ENCODE measurements around the gene EIF4G3. TPM values are rescaled to one million over a fixed set of nuclear protein-coding genes. Genes with fewer than 3 reads are reported as not detected.

The EIF4G3 gene
- total and polyA plus RNA-seq, 9 of the 15 experiments (the other 6 are each of a cell fraction or from before 2014, with no cell fraction given): 6.7 to 40.5 (median 32.1) TPM

DNA sequence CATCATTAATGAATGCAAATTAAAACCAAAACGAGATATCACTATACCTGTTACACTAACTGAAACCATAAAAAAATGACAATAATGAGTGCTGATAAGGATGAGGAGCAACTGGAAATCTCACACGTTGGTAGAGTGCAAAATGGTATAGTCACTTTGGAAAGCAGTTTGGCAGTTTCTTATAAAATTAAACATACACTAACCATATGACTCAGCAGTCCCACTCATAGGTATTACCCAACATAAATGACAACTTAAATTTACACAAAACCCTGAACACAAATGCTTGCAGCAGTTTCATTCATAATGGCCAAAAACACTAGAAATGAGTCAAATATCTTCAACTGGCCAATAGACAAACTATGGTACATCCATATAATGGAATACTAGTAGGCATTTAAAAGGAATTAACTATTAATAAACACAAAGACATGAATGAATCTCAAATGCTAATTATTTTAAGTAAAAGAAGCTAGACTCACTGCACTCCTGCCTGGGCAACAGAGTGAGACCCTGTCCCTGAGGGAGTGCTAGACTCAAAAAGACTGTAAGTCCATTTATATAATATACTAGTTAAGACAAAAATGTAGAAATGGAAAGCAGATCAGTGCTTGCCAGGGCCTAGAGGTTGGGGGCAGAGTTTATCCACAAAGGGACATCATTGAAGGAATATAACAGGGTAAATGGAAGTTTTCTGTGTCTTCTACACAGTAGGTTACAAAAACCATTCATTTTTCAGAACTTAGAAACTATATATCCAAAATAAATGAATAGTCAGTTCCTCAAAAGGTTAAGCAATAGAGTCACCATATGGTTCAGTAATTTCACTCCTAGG lies 77.4 kb downstream of the EIF4G3 start (continued):
- TF ChIP-seq, protein P1, sequence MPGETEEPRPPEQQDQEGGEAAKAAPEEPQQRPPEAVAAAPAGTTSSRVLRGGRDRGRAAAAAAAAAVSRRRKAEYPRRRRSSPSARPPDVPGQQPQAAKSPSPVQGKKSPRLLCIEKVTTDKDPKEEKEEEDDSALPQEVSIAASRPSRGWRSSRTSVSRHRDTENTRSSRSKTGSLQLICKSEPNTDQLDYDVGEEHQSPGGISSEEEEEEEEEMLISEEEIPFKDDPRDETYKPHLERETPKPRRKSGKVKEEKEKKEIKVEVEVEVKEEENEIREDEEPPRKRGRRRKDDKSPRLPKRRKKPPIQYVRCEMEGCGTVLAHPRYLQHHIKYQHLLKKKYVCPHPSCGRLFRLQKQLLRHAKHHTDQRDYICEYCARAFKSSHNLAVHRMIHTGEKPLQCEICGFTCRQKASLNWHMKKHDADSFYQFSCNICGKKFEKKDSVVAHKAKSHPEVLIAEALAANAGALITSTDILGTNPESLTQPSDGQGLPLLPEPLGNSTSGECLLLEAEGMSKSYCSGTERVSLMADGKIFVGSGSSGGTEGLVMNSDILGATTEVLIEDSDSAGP (CRISPR knock-in tag; IDR thresholded peaks at IDR 0.05): no peak
- TF ChIP-seq ZNF589 (CRISPR knock-in tag; IDR thresholded peaks at IDR 0.05; ENCODE audit: low read depth): no peak
- TF ChIP-seq CBX3 (IDR thresholded peaks at IDR 0.05; ENCODE audit: borderline replicate concordance in 1 of 2, low read length in 2 of 2): no peak
- peak; percentile 57; the same call in 1 of the 2 replicates for TF ChIP-seq MAFK (IDR thresholded peaks at IDR 0.05; ENCODE audit: low read length)
- 0 out of 2 replicates have a peak, but pooled peaks have one; percentile 28 for TF ChIP-seq GTF2E2 (tag; IDR thresholded peaks at IDR 0.05)
- TF ChIP-seq PTTG1 (tag; IDR thresholded peaks at IDR 0.05; ENCODE audit: low read depth): no peak
- no peak for TF ChIP-seq SRSF3 (IDR thresholded peaks at IDR 0.05; ENCODE audit: insufficient read depth, low read length)
- TF ChIP-seq TRIM28 (IDR thresholded peaks at IDR 0.05): no peak
- no peak for TF ChIP-seq ZSCAN29 (IDR thresholded peaks at IDR 0.05)
- peak; percentile 44; the same call in 1 of the 2 replicates for TF ChIP-seq FOXM1 (IDR thresholded peaks at IDR 0.05; ENCODE audit: low read depth)
- TF ChIP-seq FOXM1 (CRISPR knock-in tag; IDR thresholded peaks at IDR 0.05; ENCODE audit: low read depth): no peak
- peak; percentile 42 for TF ChIP-seq ARID1B (IDR thresholded peaks at IDR 0.05)
- TF ChIP-seq ZBTB8A (IDR thresholded peaks at IDR 0.05; ENCODE audit: partially characterized antibody): no peak
- no peak for TF ChIP-seq NR4A1 (CRISPR knock-in tag; IDR thresholded peaks at IDR 0.05)
- TF ChIP-seq NR4A1 (tag; IDR thresholded peaks at IDR 0.05): no peak
- TF ChIP-seq, protein P2, sequence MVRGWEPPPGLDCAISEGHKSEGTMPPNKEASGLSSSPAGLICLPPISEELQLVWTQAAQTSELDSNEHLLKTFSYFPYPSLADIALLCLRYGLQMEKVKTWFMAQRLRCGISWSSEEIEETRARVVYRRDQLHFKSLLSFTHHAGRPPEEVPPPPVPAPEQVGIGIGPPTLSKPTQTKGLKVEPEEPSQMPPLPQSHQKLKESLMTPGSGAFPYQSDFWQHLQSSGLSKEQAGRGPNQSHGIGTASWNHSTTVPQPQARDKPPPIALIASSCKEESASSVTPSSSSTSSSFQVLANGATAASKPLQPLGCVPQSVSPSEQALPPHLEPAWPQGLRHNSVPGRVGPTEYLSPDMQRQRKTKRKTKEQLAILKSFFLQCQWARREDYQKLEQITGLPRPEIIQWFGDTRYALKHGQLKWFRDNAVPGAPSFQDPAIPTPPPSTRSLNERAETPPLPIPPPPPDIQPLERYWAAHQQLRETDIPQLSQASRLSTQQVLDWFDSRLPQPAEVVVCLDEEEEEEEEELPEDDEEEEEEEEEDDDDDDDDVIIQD (CRISPR knock-in tag; IDR thresholded peaks at IDR 0.05): no peak

Data from K562 (cell line).